Measurements from ENCODE around the gene SPATA46.

Gene SPATA46

GRCh38 chr1:162373072-162373427, 3.6 kb downstream of the SPATA46 start:
- no peak overlapping the region for H3K4me2 ChIP-seq (ENCODE audit: low read depth, low read length)

GRCh38 chr1:162372159-162373071, 4.2 kb downstream of the SPATA46 start:
- no peak overlapping the region for H3K9ac ChIP-seq (ENCODE audit: low read length)
- no peaks in the 10 kb centered on the region for H3K36me3 ChIP-seq (replicated peaks; ENCODE audit: insufficient read depth, low read length)
- no peaks in the 10 kb centered on the region for H3K9me3 ChIP-seq (replicated peaks; ENCODE audit: insufficient read depth, low read length)
- H3K4me1 ChIP-seq (ENCODE audit: low read length): no peaks in the 10 kb centered on the region
- H3F3A ChIP-seq (ENCODE audit: insufficient read depth, low read length): no peaks in the 10 kb centered on the region
- H3K9me2 ChIP-seq (replicated peaks; ENCODE audit: insufficient read depth, low read length): no peaks in the 10 kb centered on the region
- no peak overlapping the region for H3K4me2 ChIP-seq (ENCODE audit: low read depth, low read length)
- H3K79me2 ChIP-seq (ENCODE audit: low read length): no peaks in the 10 kb centered on the region
- no peak overlapping the region for H3K27ac ChIP-seq (ENCODE audit: low read length)
- no peak overlapping the region for H3K4me3 ChIP-seq (ENCODE audit: low read length)
- H3K27me3 ChIP-seq (replicated peaks; ENCODE audit: insufficient read depth, low read length): no peaks in the 10 kb centered on the region
- no peak for DNase-seq
- TF ChIP-seq EZH2phosphoT487 (IDR thresholded peaks at IDR 0.05; ENCODE audit: low read length): no peak
- no peak for TF ChIP-seq CTCF (IDR thresholded peaks at IDR 0.05; ENCODE audit: low read length)
- TF ChIP-seq EZH2 (optimal IDR thresholded peaks at IDR 0.05; ENCODE audit: low read depth, low read length): no peak
- H2AFZ ChIP-seq (ENCODE audit: low read length): no peak overlapping the region
- no peaks in the 10 kb centered on the region for H4K20me1 ChIP-seq (ENCODE audit: insufficient read depth, low read length)

More at GRCh38 chr1:162373072-162373427, 3.6 kb downstream of the SPATA46 start:
- TF ChIP-seq CTCF (IDR thresholded peaks at IDR 0.05; ENCODE audit: low read length): no peak
- TF ChIP-seq EZH2phosphoT487 (IDR thresholded peaks at IDR 0.05; ENCODE audit: low read length): no peak
- no peak for TF ChIP-seq EZH2 (optimal IDR thresholded peaks at IDR 0.05; ENCODE audit: low read depth, low read length)
- Histone ChIP-seq H3K9me2 (replicated peaks; ENCODE audit: insufficient read depth, low read length) (no peaks in the 10 kb centered on the region), H4K20me1 (ENCODE audit: insufficient read depth, low read length) (no peaks in the 10 kb centered on the region), H3K4me3 (ENCODE audit: low read length) (no peak overlapping the region), H3K36me3 (replicated peaks; ENCODE audit: insufficient read depth, low read length) (no peaks in the 10 kb centered on the region), H3K9ac (ENCODE audit: low read length) (no peak overlapping the region), H3K4me1 (ENCODE audit: low read length) (no peaks in the 10 kb centered on the region), H3F3A (ENCODE audit: insufficient read depth, low read length) (no peaks in the 10 kb centered on the region), H2AFZ (ENCODE audit: low read length) (no peak overlapping the region), H3K79me2 (ENCODE audit: low read length) (no peaks in the 10 kb centered on the region), H3K27me3 (replicated peaks; ENCODE audit: insufficient read depth, low read length) (no peaks in the 10 kb centered on the region), H3K9me3 (replicated peaks; ENCODE audit: insufficient read depth, low read length) (no peaks in the 10 kb centered on the region), H3K27ac (ENCODE audit: low read length) (no peak overlapping the region)
- DNase-seq: no peak

GRCh38 chr1:162371611-162372010, 5.0 kb downstream of the SPATA46 start:
- no peaks in the 10 kb centered on the region for H4K20me1 ChIP-seq (ENCODE audit: insufficient read depth, low read length)
- no peak for DNase-seq
- H3K4me1 ChIP-seq (ENCODE audit: low read length): no peaks in the 10 kb centered on the region
- no peak overlapping the region for H3K27ac ChIP-seq (ENCODE audit: low read length)
- no peak overlapping the region for H3K4me3 ChIP-seq (ENCODE audit: low read length)
- H3K9ac ChIP-seq (ENCODE audit: low read length): no peak overlapping the region
- no peak overlapping the region for H3K4me2 ChIP-seq (ENCODE audit: low read depth, low read length)
- H3K9me3 ChIP-seq (replicated peaks; ENCODE audit: insufficient read depth, low read length): no peaks in the 10 kb centered on the region
- no peaks in the 10 kb centered on the region for H3K9me2 ChIP-seq (replicated peaks; ENCODE audit: insufficient read depth, low read length)
- H3K36me3 ChIP-seq (replicated peaks; ENCODE audit: insufficient read depth, low read length): no peaks in the 10 kb centered on the region
- no peak overlapping the region for H2AFZ ChIP-seq (ENCODE audit: low read length)
- H3F3A ChIP-seq (ENCODE audit: insufficient read depth, low read length): no peaks in the 10 kb centered on the region
- TF ChIP-seq CTCF (IDR thresholded peaks at IDR 0.05; ENCODE audit: low read length) (no peak), EZH2phosphoT487 (IDR thresholded peaks at IDR 0.05; ENCODE audit: low read length) (no peak), EZH2 (optimal IDR thresholded peaks at IDR 0.05; ENCODE audit: low read depth, low read length) (no peak)
- no peaks in the 10 kb centered on the region for H3K79me2 ChIP-seq (ENCODE audit: low read length)
- H3K27me3 ChIP-seq (replicated peaks; ENCODE audit: insufficient read depth, low read length): no peaks in the 10 kb centered on the region

All from MM.1S (cell line).